GM21360 (cell line): ENCODE data around the gene ALPI.
"Not testable (repeated sequence)": the region's sequence is repeated elsewhere in the genome, so short reads cannot be mapped to it uniquely, and the experiment has no call there.

Experiments
- ATAC-seq: cut with Tn5 transposase; IDR thresholded peaks from one replicate; pipeline ENCODE4 v1.9.1; 2021; ENCODE audit warnings: mild to moderate bottlenecking, moderate library complexity; ENCODE audit not compliant: unreplicated experiment

Gene ALPI

GRCh38 chr2:232420463-232421188 lies 35.3 kb upstream of the ALPI start:
- ATAC-seq: no peak

- no peak for ATAC-seq
Measured at GRCh38 chr2:232421189-232421785, 34.7 kb upstream of the ALPI start.

GRCh38 chr2:232422051-232422450 lies 33.9 kb upstream of the ALPI start:
- ATAC-seq: no peak

GRCh38 chr2:232422996-232423395 lies 33.0 kb upstream of the ALPI start:
- not testable (repeated sequence) for ATAC-seq

GRCh38 chr2:232423407-232423806 lies 32.5 kb upstream of the ALPI start:
- ATAC-seq: not testable (repeated sequence)

- no peak for ATAC-seq
Measured at GRCh38 chr2:232431705-232432590, 24.0 kb upstream of the ALPI start.

- no peak for ATAC-seq
Measured at GRCh38 chr2:232432598-232433184, 23.3 kb upstream of the ALPI start.

- not testable (repeated sequence) for ATAC-seq
Measured at GRCh38 chr2:232433622-232434021, 22.3 kb upstream of the ALPI start.

GRCh38 chr2:232434091-232434490 lies 21.9 kb upstream of the ALPI start:
- no peak for ATAC-seq

- no peak for ATAC-seq
Measured at GRCh38 chr2:232434563-232435374, 21.2 kb upstream of the ALPI start.

- no peak for ATAC-seq
Measured at GRCh38 chr2:232435375-232435648, 20.6 kb upstream of the ALPI start.

- no peak for ATAC-seq
Measured at GRCh38 chr2:232435805-232436204, 20.1 kb upstream of the ALPI start.

GRCh38 chr2:232436381-232437194 lies 19.4 kb upstream of the ALPI start:
- no peak for ATAC-seq

- ATAC-seq: no peak
Measured at GRCh38 chr2:232437195-232437571, 18.8 kb upstream of the ALPI start.

- no peak for ATAC-seq
Measured at GRCh38 chr2:232438091-232438490, 17.9 kb upstream of the ALPI start.

- no peak for ATAC-seq
Measured at GRCh38 chr2:232438951-232439757, 16.8 kb upstream of the ALPI start.

GRCh38 chr2:232439758-232440135 lies 16.2 kb upstream of the ALPI start:
- no peak for ATAC-seq

- not testable (repeated sequence) for ATAC-seq
Measured at GRCh38 chr2:232440220-232441018, 15.5 kb upstream of the ALPI start.
